ENCODE results near the gene HMGB2.

The HMGB2 gene

DNA sequence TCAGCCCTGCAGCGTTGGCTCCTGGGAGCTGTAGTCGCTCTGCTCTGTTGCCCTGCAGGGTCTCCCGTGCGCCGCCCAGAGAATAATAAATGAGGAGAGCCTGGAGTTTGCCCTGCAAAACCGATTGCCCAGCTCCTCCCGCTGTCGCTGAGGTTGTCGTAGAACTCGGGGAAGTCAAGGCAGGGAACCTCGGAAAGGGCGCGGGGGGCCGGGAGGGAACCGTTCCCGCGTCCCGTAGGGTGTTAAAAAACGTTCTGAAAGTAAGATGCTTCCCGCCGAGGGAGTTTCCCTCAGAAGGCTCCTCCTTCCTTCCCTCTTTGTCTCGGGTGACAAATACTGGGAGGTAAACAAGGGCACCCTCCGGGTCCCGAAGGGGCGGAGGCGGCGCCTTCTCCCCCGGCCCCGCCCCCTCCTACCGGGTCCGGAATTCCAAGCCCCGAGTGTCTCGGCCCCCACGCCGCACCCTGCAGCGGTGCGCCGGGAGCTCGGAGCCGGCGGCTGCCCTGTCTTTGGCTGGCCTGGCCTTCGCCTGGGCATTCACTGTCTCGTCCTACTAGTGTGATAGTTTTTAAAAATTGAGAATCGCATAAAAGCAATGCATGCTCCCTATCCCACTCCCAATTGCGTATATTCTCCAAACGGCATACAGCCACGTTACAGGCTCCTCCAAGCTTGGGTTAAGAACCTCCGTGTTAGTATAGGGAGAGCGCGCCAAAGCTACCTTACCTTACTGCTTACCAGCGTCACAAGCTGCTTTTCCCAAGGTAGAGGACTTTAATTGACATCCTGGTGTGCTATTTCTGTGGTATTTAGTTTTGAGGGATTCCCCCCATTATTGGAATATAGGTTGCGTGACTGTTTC, 964 bp upstream of the HMGB2 start:
- DNase-seq (ENCODE audit: low read depth, low spot score), result no peak

DNA sequence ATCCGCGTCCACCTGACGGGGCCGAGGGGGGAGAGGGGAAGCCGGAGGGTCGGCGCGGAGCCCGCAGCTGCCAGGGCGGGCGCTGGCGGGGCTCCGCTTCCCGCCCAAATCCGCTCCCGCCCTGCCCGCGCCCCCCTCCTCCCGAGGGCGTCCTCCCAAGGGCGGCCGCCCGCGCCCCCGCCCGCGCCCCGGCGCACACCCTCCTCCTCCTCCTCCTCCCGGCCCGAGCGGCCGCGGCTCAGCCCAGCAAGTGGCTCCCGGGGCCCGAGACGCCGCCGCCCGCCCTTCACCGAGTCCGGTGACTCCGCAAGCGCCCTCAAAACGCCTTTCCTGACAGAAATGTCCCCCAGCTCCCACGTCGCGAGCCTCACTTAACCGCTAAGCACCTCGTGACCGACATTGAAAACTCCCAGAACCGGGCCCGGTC, 487 bp downstream of the HMGB2 start:
- DNase-seq (ENCODE audit: low read depth, low spot score), result no peak

DNA sequence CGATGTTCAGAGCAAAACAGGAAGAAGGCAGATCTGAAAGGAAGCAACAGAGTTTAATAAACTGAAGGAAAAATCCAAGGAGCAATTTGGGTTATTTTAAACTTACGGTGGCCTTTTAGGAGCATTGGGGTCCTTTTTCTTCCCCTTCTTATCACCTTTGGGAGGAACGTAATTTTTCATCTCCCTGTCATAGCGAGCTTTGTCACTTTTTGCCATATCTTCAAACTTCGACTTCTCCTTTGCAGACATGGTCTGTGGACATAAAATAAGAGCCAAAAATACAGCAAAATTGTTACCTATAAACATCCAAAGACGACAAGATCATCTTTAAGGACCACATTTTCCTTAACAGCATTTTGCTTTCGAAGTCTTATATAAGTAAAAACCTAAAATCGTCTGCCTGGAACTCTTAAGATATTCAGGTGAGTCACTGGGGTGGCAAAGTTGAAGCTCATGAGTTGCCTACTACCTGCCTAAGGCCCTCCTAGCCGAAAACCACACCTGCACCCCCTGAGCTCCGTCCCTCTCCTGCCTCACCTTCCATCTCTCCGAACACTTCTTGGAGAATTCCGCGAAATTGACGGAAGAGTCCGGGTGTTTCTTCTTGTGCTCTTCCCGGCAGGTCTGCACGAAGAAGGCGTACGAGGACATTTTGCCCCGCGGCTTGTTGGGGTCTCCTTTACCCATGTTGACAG, 1.0 kb downstream of the HMGB2 start:
- DNase-seq (ENCODE audit: low read depth, low spot score), result no peak

DNA sequence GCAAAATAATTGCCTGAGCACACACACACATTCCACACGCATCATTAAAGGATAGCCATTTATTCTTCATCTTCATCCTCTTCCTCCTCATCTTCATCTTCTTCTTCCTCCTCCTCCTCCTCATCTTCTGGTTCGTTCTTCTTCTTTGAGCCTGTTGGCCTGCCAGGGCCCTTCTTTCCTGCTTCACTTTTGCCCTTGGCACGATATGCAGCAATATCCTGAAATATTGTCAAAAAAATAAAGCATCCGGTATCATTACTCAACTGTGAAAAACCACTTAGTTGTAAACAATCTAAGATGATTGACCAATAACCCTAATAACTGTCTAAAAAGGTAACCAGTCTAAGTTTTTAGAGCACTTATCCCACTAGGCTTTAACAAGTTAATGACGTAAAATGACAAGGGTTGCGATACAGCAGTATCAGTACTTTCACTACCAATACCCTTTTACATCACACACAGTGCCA, 2.1 kb downstream of the HMGB2 start:
- DNase-seq (ENCODE audit: low read depth, low spot score), result no peak

DNA sequence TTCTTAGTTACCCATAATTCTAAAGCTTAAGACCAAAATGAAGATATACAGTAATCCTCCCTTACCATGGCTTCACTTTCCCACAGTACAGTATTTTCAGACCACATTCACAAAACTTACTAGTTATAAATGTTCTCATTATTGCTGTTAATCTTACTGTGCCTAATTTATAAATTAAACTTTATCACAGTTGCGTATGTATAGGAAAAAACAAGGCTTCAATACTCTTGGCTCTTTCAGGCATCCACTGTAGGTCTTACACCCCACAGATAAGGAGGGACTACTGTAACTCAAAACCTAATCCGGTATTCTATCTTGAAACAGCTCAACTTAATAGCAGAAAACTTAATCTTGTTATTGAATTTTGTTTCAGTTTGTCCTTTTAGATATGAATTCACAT, 3.6 kb downstream of the HMGB2 start:
- no peak for DNase-seq (ENCODE audit: low read depth, low spot score)

DNA sequence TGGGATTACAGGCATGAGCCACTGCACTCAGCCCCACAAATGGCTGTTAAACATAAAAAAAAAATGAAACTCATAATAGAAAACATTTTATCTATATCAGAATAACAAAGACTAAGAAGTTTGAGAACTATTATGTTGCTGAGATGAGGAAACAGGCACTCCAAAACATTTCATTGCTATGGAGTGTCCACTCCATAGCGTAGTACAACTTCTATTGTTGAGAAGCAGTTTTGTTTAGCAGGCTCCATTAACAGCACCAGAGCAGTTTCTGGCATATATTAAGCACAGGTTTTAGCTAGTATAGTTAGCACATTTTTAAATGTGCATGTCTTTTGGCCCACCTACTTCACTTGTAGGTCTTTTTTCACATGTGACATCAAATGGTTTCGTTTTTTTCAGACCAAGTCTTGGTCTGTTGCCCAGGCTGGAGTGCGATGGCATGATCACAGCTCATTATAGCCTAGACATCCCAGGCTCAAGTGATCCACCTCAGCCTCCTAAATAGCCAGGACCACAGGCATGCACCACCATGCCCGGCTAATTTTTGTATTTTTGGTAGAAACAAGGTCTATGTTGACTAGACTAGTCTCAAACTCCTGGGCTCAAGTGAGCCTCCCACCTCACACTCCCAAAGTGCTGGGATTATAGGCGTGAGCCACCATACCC, 5.8 kb downstream of the HMGB2 start:
- DNase-seq (ENCODE audit: low read depth, low spot score), result no peak

DNA sequence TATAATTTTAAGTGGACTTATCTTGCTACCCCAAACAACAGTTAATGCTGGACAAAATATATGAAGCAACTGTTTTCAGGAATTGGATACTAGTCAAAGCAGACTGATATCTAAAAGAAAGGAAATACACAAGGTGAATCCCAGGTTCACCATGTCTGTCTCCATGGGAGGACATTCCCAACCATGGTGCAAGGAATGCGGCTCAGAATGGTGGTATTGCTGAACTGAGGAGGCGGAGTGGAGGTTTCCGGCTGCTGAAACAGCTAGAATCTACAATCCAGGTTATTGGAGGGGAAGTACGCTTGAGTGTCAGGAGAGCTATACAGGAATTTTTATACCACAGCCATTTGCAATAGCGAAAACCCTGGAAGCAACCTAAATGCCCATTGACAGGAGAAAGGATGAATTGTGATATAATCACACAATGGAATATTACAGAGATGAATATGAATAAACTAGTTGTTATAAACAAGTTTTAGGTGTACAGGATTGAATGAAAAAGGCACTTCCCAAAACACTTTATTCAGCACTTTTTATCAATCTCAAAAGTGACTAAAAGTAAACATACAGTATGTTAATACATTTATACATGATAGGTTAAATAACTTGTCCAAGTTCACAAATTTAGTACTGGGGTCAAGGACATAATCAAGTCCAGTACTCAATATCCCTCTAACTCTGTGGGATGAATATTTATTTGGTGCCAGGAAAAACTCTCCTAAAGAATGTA, 9.0 kb downstream of the HMGB2 start:
- no peak for DNase-seq (ENCODE audit: low read depth, low spot score)

DNA sequence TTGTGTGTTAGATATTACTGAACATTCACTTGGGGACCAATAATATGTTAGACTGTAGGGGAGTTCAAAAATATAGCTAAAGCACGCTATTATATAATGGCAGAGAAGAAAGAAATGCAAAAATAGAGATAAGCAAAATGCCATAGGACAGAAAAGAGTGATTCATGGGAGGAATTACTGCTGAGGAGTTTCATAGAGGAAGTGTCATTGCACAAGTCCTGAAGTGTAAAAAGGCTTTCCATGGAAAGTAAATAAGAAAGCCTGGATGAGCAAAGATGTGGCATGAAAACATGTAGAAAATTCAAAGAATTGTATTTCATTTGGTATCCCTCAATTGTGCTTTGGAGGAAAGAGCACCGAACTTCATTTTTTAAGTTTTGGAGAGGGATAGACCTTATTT, 14.5 kb downstream of the HMGB2 start:
- no peak for DNase-seq (ENCODE audit: low read depth, low spot score)

DNA sequence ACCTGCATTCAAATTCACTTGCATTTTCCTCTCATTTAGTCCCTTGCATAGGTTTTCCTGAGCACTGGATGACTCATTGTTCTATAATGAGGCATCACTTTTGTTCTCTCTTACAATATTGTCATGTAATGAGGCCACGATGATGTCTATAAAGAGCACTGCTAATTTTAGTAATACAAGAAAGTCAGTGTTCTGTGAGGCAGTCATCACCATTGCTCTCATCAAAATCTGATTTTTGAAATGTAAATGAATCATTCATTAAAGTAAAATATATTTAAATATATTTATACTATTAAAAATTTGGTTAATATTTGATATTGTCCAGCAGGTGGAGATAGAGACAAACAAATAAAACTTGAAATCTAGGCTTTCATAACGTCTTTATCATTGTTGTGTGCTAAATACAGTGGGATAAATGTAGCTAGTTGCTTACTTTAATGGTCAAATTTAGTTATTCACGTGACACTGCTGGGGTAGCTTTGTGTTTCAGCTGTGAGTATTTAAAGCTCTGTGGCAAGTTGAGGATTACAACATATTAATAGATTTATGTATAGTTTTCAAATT, 15.4 kb downstream of the HMGB2 start:
- no peak for DNase-seq (ENCODE audit: low read depth, low spot score)

DNA sequence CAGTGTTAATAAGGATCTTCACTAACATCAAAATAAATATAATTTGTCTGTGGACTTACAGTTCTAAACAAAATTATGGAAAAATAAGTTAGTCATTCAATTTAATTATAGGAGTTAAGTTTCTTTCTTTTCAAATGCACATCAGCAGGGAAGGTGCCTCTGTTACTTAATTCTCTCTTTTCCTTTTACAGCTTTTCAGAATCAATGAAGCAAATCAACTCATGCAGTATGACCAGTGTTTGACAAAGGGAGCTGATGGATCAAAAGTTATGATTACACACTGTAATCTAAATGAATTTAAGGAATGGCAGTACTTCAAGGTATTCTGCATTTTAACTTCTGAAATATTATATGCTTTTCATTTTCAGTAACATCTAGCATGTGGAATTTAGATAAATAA, 15.9 kb downstream of the HMGB2 start:
- DNase-seq (ENCODE audit: low read depth, low spot score), result no peak

DNA sequence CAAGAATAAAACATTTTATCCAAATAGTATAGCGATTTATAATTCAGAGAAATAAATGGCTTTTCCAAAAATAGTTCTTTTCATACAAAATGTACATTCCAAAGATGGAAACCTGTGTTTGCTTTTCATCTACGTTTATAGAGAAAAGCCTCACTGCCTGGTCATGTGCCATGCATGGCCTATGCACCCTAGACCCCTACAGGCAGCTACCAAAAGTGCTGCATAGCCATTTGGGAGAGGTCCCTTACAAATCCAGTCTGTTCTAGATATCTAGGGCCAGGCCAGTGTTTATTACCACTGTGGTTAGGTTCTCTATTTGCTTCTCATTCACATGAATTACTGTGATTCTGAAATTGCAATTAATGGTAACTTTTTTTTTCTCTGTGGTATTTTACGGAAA, 17.2 kb downstream of the HMGB2 start:
- no peak for DNase-seq (ENCODE audit: low read depth, low spot score)

DNA sequence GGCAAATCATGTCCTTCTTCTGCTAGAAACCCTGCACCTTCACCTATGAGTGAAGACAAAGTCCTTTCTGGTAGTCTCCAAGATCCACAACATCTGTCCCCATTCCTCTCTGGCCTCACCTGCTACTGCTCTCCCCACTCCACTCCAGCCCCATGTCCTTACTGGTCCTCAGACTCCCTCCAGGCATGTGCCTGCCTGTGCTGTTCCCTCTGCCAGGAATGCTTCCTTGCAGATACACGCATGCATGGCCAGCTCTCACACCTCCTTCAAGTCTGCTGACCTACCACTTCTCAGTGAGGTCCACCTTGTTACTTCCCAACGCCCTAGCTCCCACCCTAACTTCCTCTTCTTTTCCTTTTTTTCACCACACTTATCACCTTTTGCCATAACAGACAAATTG, 18.1 kb downstream of the HMGB2 start:
- no peak for DNase-seq (ENCODE audit: low read depth, low spot score)

DNA sequence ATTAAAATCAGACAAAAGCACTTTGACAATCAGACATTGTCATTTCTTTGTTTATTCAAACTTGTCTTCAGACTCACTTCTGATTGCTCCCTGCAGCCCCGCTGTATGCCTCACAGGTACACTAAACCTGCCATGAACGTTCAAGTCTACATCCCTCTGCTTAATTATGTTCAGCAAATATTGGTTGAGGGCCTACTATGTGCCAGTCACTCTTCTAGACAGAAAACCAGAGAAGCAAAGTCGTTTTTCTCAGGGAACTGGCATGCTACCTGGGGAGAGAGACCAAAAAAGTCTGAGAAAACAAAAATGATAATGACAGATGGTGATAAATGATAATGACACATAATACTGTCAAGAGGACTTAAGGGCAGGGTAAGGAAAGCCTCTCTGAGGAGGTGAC, 19.4 kb downstream of the HMGB2 start:
- no peak for DNase-seq (ENCODE audit: low read depth, low spot score)

DNA sequence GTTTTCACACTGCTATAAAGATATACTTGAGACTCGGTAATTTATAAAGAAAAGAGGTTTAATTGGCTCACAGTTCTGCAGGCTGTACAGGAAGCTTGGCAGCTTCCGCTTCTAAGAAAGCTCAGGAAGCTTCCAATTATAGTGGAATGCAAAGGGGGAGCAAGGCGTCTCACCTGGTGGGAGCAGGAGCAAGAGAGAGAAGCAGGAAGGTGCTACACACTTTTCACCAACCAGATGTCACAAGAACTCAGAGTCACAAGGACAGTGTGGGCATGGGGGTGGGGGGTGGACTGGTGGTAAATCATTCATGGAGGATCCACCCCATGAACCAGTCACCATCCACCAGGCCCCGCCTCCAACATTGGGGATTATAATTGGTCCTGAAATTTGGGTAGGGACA, 22.8 kb downstream of the HMGB2 start:
- no peak for DNase-seq (ENCODE audit: low read depth, low spot score)

DNA sequence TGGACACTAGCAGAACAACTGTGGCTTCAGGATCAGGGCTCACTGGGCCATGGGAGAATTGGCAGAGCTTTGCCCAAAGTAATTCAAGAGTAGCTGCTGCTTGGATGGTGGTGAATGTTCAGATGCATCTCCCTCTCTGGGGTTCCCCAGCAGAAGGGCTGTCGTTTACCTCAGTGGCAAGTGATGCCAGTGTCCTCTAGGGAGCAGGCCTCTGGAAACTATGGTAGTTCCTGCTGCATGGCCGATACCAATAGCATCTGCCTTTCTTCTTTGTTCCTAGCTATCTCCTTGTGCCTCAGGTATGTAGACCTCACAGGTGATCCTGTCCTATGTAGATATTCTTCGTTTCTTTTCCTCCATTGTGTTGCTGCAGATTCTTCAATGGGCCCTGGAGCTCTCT, 26.4 kb downstream of the HMGB2 start:
- DNase-seq (ENCODE audit: low read depth, low spot score), result no peak

DNA sequence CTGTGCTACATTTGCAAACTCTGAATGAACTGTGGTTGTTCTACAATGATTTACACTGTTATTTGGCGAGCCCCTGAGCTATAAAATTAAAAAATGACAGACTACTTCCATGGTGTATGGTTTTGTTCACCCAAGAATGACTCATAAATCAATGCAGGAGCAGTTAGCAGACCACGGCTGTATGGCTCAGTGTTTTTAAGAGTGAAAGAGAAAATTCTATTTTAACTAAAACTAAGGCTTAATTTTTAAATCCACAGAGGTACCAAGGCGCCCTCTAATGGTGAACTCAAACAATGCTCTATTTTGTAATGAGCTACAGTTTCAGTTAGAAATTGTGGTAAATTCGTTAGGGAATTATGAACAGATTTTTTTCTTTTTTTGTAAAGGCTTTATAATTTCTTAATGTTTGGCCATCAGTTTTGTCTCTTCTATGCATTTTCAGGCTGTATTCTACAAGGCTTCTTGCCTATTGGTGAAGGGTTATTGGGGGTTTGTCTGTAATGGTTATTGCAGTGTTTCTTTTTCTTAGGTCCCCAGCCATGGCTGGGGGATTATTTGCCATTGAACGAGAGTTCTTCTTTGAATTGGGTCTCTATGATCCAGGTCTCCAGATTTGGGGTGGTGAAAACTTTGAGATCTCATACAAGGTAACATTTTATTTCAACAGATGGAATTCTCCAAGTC, 32.5 kb downstream of the HMGB2 start:
- no peak for DNase-seq (ENCODE audit: low read depth, low spot score)

DNA sequence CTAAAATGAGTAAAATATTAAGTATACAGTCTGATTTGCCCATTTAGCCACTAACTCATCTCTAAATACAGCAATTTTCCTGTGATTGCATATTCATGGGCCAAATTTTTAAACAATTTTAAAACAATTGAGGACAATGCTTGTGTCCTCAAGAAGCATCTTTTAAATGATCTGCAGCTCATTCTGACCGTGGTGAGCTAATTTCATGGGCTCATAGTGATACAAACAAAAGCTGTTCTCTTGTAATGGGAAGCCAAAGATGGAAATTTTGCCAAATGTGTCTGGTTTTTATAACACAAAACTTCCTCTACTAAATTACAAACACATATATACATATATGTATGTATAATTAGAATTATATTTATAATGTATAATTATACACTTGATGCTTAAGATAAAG, 39.7 kb downstream of the HMGB2 start:
- DNase-seq (ENCODE audit: low read depth, low spot score), result no peak

DNA sequence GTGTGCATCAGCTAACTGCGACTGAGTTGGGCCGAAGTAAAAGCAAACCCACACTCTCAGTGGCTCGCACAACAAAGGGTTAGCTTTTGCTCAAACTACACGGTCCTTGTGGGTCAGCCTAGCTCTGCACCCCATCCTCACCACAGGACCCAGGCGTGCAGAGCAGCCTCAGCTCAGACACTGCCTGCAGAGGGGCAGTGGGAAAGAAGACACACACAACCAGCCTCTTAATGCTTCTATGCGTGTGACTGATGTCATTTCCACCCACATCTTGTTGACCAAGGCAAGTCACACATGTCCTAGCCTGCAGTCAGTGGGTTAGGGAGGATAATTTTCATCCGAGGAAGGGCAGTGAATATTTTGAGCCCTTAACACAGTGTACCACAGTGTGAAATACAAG, 40.5 kb downstream of the HMGB2 start:
- DNase-seq (ENCODE audit: low read depth, low spot score), result no peak

DNA sequence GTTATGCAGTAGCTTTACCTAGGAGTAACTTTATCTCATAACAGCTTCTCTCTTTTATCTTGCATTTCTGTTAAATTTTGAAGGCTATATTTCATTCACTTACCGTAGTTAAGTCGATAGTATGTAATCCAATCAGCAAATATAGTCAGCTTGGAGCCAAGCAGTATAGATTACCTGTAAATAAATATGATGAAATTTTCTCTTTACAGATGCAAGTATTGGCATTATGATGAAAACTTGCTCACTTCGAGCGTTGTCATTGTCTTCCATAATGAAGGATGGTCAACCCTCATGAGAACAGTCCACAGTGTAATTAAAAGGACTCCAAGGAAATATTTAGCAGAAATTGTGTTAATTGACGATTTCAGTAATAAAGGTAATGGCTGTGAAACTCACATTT, 42.3 kb downstream of the HMGB2 start:
- DNase-seq (ENCODE audit: low read depth, low spot score), result no peak

DNA sequence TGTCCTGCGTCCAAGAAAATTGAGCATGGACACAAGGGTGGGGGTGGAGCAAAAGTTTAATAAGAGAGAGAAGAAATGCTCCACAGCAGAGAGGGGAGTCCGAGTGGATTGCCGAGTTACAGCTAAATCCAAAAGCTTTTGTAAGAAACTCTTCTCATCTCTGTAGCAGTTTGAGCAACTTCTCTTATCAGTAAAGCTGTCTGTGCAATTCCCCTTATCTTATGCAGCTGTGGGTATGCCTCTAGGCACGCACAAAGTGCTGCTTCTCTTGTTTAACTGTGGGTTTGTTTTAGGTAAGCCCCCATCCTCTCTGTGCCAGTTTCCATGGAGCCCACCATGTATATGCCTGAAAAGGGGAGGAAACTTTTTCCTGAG, 44.8 kb downstream of the HMGB2 start:
- DNase-seq (ENCODE audit: low read depth, low spot score), result no peak

DNA sequence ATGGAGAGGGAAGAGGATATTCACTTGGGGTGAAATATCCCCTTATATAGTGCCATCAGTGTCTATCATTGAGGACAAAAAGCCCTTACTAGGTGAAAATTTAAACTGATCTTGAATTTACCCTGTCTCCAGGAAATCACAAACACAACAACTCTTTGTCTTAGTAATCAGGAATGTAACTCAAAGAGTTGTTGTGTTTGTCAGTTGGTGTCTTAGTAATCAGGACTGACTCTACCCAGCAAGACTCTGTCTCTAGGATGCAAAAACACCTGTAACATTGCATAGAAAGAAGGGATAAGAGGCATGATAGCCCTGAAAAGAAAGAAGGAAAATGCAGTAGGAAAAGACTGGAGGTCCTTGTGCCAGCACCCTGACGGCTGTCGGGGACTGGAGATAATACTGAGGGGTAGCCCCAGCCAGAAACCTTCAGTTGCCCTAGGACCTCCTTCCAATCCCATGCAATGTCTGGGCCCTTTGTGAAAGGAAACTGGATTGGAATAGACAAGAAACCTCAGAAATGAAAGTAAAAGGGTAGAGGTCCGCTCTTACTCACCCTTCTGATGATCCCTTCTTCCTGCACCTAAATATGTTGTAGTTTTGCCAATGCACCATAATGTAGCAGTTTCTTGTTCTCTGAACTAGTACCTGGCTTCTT, 45.3 kb downstream of the HMGB2 start:
- no peak for DNase-seq (ENCODE audit: low read depth, low spot score)
